ENCODE data around the gene BTG4. TPM values are rescaled to one million over a fixed set of nuclear protein-coding genes. Genes with fewer than 3 reads are reported as not detected.

Gene BTG4
- polyA plus RNA-seq, 3 donors = not detected

DNA sequence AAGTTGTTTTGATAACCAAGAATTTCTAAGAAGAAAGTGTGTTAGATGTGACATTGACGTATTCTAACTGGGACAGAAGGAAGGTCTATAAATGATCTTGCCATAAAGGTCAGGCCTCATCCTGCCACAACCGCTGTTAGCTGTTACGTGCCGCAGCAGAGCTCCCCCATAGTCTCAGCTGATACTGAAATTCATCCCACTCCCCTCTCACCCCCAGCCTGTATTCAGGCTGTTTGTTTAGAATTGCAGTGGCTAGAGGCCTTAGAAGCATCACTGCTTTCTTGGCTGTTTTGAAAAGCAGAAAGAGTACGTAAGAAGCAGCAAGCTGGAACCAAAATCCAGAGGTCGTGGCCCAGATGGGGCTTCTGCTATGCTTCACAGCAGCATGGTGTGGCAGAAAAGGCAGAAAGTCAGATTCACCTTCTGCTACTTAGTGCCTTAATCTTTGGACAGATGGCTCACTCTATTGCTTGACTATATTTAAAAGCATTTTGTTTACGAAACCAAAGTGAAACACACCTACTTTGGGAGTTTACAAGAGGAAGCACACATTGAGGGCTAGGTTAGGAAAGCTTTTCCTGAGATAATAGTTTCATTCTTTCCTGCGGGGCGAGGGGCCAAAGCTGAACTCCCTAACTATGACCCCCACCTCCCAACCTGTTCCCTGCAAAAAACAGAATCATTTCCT is 27.4 kb upstream of the BTG4 start:
- WGBS (ENCODE audit: insufficient coverage) = 51% methylated on average over 4 of the region's 9 CpGs
- Histone ChIP-seq H3K4me3 (replicated peaks in 1 of 3; ENCODE audit: low read depth in 2 of 3, low read length in 3 of 3) (peak overlapping the region in 1 of 3 experiments; percentile 72), H2AFZ (ENCODE audit: insufficient read depth, low read depth, low read length, poor library complexity, severe bottlenecking) (no peak overlapping the region), H3K9ac (ENCODE audit: insufficient read depth, low read length, poor library complexity, severe bottlenecking) (no peak overlapping the region), H4K20me1 (ENCODE audit: insufficient read depth, low read length) (no peaks in the 10 kb centered on the region), H3K27ac (ENCODE audit: low read depth in 1 of 2, low read length in 2 of 2) (no peak overlapping the region), H3K4me1 (ENCODE audit: control insufficient read depth in 1 of 2, insufficient read depth in 2 of 2, low read length in 2 of 2) (peaks cover 19 to 25% of the 10 kb centered on the region in 2 donors), H3K27me3 (ENCODE audit: control insufficient read depth in 2 of 2, insufficient read depth in 2 of 2, low read length in 2 of 2) (peaks cover 21 to 38% of the 10 kb centered on the region in 2 donors), H3K79me2 (ENCODE audit: insufficient read depth, low read length) (no peaks in the 10 kb centered on the region), H3K4me2 (replicated peaks; ENCODE audit: extremely low read depth, low read length, poor library complexity, severe bottlenecking) (peak overlapping the region; percentile 76), H3K9me3 (replicated peaks in 1 of 2; ENCODE audit: control insufficient read depth in 1 of 2, insufficient read depth in 1 of 2, low read length in 2 of 2) (peaks cover 0 to 8% of the 10 kb centered on the region in 2 donors), H3K36me3 (replicated peaks in 1 of 2; ENCODE audit: control insufficient read depth in 1 of 2, insufficient read depth in 2 of 2, low read length in 2 of 2) (no peaks in the 10 kb centered on the region)
- Mint-ChIP-seq H3K4me3 (peak overlapping the region; percentile 64 to 83), H3K36me3 (peaks cover 3 to 6% of the 10 kb centered on the region in 2 donors), H3K9me3 (peaks cover 0 to 9% (median 0%) of the 10 kb centered on the region in 7 donors), H3K4me1 (peaks cover 26% of the 10 kb centered on the region), H3K27ac (no peak overlapping the region), H3K27me3 (ENCODE audit: low read depth in 3 of 3) (peaks cover 34 to 47% (median 36%) of the 10 kb centered on the region in 3 donors)
- intact Hi-C loops (cut with micrococcal nuclease) = no loop called here
- DNase-seq = no peak
- TF ChIP-seq, protein P1, sequence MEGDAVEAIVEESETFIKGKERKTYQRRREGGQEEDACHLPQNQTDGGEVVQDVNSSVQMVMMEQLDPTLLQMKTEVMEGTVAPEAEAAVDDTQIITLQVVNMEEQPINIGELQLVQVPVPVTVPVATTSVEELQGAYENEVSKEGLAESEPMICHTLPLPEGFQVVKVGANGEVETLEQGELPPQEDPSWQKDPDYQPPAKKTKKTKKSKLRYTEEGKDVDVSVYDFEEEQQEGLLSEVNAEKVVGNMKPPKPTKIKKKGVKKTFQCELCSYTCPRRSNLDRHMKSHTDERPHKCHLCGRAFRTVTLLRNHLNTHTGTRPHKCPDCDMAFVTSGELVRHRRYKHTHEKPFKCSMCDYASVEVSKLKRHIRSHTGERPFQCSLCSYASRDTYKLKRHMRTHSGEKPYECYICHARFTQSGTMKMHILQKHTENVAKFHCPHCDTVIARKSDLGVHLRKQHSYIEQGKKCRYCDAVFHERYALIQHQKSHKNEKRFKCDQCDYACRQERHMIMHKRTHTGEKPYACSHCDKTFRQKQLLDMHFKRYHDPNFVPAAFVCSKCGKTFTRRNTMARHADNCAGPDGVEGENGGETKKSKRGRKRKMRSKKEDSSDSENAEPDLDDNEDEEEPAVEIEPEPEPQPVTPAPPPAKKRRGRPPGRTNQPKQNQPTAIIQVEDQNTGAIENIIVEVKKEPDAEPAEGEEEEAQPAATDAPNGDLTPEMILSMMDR (IDR thresholded peaks at IDR 0.05) = no peak

DNA sequence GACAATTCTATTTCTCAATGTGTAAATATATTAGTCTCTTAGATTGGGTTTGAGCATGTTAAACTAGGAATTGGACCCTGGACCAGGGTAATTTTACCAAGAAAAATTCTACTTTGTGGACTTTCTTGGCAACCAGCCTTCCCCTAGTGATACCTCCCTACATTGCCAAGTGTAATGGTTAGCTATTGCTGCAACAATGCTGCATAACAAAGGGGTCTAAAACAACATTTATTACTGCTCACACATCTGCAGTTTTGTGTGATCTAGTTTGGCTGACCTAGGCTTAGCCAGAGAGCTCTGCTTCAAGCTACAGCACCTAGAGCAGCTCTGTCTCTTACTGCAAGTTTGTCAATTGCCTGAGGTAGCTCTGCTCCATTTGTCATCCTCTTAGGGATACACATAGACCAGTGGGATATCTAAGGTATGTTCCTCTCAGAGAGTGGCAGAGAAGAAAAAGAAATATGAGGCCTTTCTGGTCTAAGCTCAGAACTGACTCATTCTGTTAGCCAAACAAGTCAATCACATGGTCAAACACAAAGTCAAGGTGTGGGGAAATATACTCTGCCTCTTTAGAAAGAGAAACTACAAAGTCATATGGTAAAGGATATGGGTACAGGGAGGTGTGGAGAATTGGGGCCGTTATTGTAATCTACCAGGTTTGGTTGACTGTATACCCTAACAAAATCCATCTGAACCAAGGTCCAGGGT is 26.4 kb upstream of the BTG4 start:
- peaks cover 0 to 8% of the 10 kb centered on the region in 2 donors for H3K9me3 ChIP-seq (replicated peaks in 1 of 2; ENCODE audit: control insufficient read depth in 1 of 2, insufficient read depth in 1 of 2, low read length in 2 of 2)
- no peak overlapping the region for H3K4me3 Mint-ChIP-seq
- no peak for DNase-seq
- peaks cover 3 to 6% of the 10 kb centered on the region in 2 donors for H3K36me3 Mint-ChIP-seq
- peaks cover 0 to 9% (median 0%) of the 10 kb centered on the region in 7 donors for H3K9me3 Mint-ChIP-seq
- no peaks in the 10 kb centered on the region for H3K79me2 ChIP-seq (ENCODE audit: insufficient read depth, low read length)
- H3K9ac ChIP-seq (ENCODE audit: insufficient read depth, low read length, poor library complexity, severe bottlenecking) = no peak overlapping the region
- H3K4me1 ChIP-seq (ENCODE audit: control insufficient read depth in 1 of 2, insufficient read depth in 2 of 2, low read length in 2 of 2) = peaks cover 19 to 25% of the 10 kb centered on the region in 2 donors
- no peak overlapping the region for H3K4me2 ChIP-seq (replicated peaks; ENCODE audit: extremely low read depth, low read length, poor library complexity, severe bottlenecking)
- H3K4me1 Mint-ChIP-seq = peaks cover 26% of the 10 kb centered on the region
- H4K20me1 ChIP-seq (ENCODE audit: insufficient read depth, low read length) = no peaks in the 10 kb centered on the region
- H3K36me3 ChIP-seq (replicated peaks in 1 of 2; ENCODE audit: control insufficient read depth in 1 of 2, insufficient read depth in 2 of 2, low read length in 2 of 2) = no peaks in the 10 kb centered on the region
- H3K27me3 ChIP-seq (ENCODE audit: control insufficient read depth in 2 of 2, insufficient read depth in 2 of 2, low read length in 2 of 2) = peaks cover 23 to 38% of the 10 kb centered on the region in 2 donors
- H3K4me3 ChIP-seq (replicated peaks in 1 of 3; ENCODE audit: low read depth in 2 of 3, low read length in 3 of 3) = no peak overlapping the region
- intact Hi-C loops (cut with micrococcal nuclease) = no loop called here
- H3K27ac ChIP-seq (ENCODE audit: low read depth in 1 of 2, low read length in 2 of 2) = no peak overlapping the region
- WGBS (ENCODE audit: insufficient coverage) = no CpG with 5 or more reads among the region's 1 CpG
- no peak overlapping the region for H3K27ac Mint-ChIP-seq
- TF ChIP-seq, protein P1 (IDR thresholded peaks at IDR 0.05) = no peak
- H3K27me3 Mint-ChIP-seq (ENCODE audit: low read depth in 3 of 3) = peaks cover 34 to 47% (median 34%) of the 10 kb centered on the region in 3 donors
- H2AFZ ChIP-seq (ENCODE audit: insufficient read depth, low read depth, low read length, poor library complexity, severe bottlenecking) = no peak overlapping the region
